Urothelium cell line (cell line): Measurements from ENCODE around the gene TSKS.
"Not testable (repeated sequence)": the region's sequence is repeated elsewhere in the genome, so short reads cannot be mapped to it uniquely, and the experiment has no call there.

Experiments used
- DNase-seq: peaks from one replicate; pipeline ENCODE4 v3.0.0; 2011; ENCODE audit warnings: low spot score, mixed read lengths
- FAIRE-seq: peaks from 2 replicates; lab custom pipeline; 2011; peaks lifted over from hg19 to GRCh38; lab: Jason Lieb, UNC

The TSKS gene

DNA sequence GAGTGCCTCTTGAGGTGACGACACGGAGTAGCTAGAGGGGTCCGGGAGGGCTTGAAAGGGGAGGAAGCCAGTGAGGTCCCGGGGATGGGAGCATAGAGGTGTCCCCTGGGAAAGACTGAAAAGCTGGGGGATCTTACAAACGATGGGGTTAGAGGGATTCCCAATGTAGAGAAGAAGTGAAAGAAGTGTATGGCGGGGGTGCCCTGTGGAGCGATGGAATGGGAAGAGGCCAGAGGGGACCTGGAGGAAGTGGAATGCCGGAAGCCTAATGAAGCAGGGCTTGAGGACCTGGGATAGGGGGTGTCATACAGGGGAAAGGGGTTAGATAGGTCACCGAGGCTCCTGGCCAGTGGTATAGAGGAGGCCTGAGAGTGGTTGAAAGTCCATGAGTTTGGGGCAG, 4.3 kb upstream of the TSKS start:
- DNase-seq (no peak), FAIRE-seq (no peak)

DNA sequence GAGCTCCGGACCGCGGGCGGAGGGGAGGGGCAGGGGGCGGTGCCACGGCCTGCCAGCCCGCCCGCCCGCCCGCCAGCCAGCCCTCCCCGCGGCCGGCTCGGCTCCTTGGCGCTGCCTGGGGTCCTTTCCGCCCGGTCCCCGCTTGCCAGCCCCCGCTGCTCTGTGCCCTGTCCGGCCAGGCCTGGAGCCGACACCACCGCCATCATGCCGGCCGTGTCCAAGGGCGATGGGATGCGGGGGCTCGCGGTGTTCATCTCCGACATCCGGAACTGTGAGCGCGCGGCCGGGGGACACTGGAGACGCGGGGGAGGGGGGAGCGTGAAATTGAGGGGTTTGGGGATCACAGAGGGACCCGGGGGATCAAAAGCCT, 3.8 kb upstream of the TSKS start, which contains the start of gene AP2A1:
Gene AP2A1, plus strand, starts transcription at position 72 of the 370 bp plus-strand sequence. Its CDS starts 133 bp downstream, at position 205.
- DNase-seq (no peak), FAIRE-seq (no peak)

DNA sequence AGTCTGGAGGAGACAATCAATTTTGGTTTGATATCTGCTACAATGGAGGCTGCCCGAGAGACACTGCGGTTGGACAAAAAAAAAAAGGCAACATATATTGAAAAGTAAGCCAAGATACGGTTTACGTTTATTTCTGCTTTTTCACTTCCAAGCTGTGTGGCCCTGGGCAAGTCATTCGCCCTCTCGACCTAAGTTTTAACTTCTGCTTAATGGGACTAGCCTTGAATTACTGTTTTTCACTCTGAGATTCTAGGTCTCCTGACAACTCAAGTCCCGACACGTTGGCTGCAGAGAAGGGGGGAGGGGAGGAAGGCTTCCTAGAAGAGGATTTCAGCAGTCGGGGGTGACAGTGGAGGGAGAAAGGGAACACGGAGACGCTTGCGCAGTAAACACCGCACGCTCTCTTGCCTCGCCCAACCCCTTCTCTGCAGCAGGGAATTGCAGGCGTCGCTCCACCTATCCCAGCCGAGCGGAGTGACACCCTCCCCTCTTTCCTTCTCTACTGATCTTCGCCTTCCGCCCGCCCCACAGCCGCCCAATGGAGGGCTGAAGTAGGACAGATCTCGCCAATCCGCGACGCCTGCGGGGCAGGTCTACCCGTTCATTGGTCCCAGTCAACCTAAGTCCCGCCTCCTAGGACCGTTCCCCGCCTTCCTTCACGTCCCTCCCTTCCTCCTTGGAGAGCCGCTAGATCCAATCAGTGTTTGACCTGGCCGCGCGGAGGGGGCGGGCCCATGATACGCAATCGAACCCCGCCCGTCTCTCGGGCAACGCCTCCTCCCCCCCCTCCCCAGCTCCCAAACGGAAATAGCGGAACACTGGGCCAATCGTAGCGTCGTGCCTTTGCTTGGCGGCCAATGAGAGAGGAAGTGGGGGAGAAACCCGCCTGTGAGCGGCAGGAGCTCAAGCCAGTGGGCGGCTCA, 3.2 kb upstream of the TSKS start:
- FAIRE-seq (peak; percentile 37), DNase-seq (peak; percentile 100)

DNA sequence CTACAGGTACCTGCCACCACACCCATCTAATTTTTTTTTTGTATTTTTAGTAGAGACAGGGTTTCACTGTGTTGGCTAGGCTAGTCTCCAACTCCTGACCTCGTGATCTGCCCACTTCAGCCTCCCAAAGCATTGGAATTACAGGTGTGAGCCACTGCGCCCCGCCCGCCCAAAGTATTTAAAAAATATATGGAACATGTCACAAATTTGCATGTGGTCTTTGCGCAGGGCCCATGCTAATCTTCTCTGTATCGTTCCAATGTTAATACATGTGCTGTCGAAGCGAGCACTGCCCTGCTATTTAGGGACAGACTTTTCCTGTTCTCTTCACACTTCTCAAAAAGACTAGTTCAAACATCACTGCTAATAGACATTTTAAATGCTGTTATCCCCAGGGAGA, 1.2 kb upstream of the TSKS start:
- FAIRE-seq, result no peak
- DNase-seq, result no peak

DNA sequence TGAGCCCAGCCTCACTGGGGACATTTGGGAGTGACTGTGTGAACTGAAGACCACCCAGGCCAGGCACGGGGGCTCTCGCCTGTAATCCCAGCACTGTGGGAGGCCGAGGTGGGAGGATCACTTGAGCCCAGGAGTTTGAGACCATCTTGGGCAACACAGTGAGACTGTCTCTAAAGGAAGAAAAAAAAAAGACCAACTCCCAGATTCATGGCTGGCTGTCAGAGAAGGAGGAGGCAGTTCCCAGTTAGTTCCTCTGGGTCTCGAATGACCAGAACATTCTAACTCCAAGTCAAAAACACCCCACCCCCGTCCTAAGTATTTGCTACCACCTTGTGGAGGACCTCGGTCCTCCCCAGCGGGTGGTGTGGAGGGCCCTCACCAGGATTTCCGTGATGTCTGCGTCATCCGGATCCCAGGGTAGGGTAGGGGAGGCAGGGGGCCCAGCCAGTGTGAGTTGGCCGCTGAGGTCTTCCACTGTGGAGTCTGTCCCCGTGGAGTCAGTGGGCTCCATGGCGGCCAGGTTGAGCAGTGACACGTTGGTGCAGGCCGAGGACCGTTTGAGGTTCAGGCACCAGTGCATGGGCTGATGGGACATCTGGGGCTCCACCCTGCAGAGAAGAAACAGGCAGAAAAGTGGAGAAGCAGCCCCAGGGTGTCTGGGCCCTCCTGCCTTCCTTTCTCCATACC, 1.3 kb downstream of the TSKS start:
- FAIRE-seq (no peak), DNase-seq (no peak)

DNA sequence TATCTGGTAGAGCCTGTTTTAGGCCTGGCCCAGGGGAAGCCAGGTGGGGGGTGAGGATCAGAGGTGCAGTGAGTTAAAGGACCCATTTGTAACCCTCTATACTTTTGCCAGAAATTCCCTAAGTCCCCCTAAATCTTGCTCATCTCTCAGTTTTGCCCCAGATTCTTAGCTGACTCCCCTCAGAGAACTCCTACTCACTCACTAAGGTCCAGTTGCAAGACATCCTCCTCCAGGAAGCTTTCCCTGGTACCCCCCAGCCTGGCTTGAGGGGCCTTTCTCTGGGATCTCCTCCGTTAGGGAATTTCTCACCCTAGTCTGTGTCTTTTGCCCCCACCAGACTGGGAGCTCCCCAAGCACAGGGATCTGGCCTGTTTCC, 1.9 kb downstream of the TSKS start:
- FAIRE-seq, result no peak

DNA sequence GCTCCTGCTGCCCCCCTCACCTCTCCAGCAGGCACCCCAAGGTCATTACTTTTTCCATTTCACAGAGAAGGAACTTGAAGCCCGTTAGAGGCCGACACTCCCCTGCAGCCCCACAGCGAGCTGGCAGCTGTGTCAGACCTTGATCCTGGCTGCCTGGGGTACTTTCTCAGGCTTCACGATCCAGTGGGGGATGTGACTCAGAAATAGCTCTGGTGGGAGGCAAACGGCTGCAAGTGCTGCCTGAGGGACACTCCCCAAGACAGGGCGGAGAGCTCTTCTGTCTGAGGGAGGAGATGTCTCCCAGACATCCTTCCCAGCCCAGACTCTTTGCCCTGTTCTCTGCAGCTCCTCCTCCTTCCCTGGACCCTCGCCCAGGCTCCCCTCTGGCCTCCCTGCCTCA, 4.8 kb downstream of the TSKS start:
- DNase-seq, result peak; percentile 65
- no peak for FAIRE-seq

More for the DNA sequence above, 1.9 kb downstream of the TSKS start:
- no peak for DNase-seq

DNA sequence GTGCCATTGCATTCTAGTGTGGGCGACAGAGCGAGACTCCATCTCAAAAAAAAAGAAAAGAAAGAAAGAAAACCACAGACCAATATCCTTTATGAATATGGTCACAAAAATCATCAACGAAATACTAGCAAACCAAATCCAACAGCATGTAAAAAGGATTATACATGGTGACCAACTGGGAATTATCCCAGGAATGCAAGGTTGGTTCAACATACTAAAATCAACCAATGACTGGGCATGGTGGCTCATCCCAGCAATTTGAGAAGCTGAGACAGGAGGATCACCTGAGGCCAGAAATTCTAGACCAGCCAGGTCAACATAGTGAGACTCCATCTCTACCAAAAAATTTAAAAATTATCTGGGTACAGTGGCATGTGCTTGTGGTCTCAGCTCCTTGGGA, 7.2 kb downstream of the TSKS start:
- FAIRE-seq, result no peak
- DNase-seq, result no peak

DNA sequence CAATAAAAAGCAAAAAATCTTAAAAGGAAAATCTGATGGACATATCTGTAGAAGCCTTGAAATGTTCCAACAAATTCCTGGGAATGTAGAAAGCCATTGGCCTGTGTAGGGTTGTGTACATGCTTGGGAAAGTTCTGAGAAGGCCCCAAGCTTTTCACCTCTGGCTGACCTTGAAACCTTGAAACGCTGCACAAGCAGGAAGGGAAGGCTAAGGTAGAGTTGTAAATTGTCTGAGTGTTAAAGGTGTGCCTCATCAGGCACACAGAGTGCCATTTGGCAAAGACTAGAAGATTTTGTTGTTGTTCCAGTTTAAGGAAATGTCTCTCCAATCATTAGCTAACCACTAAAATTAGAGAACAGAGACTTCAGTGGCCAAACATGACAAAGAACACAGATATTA, 10.4 kb downstream of the TSKS start:
- FAIRE-seq (no peak), DNase-seq (no peak)

DNA sequence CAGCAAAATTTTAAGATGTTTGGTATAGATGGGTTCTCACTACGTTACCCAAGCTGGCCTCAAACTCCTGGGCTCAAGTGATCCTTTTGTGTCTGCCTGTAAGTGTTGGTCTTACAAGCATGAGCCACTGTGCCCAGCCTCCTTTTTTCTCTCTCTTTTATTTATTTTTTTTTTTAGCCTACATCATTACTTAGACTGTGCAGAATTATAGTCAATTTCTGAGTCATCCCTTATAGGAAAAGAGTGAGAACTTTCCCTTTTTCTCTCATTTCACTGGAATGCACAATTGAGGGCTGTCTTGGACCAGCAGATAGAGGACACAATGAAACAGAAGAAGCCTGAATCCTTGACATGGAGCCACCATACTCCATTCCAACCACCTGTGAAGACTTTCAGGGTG, 13.3 kb downstream of the TSKS start:
- DNase-seq (no peak), FAIRE-seq (no peak)

DNA sequence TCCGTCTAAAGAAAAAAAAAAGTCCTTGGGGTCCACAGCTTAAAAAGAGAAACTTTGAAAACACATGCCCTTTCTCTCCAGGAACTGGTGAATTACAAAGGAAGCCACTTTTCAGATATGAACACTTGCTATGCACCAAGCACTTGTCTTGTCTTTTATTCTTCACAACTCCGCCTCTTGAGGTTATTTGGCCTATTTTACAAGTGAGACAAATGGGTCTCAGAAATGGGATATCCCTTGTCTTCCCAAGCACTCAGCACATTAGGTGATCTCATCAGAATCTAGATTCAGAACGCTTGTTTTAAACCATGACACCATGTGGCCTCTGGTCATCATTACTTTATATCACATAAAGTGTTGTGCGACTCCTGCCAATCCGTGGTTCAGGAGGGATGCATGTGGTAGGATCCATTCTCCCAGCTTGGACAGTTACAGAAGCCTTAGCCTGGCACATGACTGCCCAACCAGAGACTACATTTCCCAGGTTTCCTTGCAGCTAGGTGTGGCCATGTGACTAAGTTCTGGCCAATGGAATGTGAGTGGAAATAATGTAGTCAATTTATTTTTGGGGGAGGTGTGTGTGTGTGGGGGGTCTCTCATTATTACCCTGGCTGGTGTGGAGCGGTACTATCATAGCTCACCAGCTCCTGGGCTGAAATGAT, 13.9 kb downstream of the TSKS start:
- FAIRE-seq (no peak), DNase-seq (no peak)

DNA sequence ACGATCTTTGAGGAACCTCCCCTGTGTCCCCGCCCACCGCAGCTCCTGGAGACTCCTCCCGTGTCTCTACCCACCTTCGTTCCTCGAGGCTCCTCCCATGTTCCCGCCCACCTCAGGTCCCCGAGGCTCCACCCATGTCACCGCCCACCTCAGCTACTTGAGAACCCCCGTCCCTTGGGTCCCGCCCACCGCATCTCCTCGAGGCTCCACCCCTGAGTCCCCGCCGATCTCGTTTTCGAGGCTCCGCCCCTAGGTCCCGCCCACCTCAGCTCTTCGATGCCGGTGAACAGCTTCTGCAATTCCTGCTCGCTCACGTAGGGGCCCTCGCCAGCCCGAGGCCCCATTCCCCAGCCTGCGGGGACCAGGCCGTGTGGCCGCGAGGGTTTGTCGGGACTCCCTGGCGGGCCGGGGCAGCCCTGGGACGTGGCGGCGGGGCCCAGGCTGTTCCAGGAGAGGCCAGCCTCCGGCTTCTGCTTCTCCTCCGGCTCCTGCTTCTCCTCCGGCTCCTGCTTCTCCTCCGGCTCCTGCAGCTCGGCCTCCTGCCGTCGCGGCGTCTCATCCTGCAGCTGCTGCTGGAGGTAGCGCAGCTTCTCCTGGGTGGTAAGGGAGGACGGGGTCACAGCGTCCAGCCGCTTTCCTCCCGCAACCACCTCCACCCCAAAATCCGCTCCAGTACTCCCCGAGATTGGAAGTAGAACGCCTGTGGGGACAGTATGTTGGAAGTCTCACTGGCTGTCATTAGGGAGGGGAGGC, 16.7 kb downstream of the TSKS start:
- FAIRE-seq (no peak), DNase-seq (peak; percentile 21)

DNA sequence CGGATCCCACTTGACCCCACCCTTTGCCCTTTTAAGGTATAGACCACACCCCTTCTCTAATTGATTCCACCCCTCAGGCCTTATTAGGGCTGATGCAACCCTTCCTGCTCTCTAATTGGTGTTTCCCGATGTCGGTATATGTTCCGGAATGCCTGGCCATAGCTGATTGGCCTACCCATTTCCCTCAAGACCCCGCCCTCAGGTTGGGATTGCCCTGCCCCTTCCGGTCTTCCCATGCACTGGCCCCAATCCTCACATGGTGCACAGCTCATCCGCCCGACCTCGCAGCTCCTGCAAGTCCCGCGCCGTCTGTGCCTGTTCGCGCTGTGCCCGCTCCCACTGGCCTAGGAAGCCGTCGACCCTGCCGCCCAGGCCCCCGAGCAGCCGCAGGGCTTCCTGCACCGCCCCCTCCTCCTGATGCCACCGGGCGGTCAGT, 18.1 kb downstream of the TSKS start:
- DNase-seq (no peak), FAIRE-seq (no peak)

DNA sequence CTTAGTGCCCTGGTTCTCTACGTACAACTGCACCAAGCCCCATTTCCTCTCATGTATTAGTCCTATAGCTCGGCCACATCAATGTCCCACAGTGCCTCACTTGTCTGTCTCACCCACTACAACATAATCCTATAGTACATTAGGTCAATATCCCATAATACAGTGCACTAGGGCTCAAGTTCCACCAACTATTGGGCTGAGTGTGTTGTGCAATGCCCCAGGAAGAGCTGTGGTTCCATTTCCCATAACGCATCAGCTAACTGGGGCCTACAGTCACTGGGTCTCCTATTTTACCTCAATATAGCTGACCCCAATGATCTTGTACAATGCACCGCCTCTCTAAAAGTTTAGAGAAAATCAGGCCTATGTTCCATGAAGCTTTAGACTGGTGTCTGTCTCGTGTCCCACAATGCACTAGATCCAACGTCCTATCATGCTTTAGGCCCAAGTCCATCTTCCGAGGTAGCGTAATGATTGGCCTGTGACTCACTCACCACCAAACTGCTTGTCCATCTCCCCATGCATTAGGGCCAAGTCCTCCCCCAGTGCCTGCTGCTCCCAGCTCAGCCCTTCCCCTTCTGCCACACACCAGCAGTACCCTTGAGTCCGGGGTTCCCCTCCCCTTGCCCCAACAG, 21.8 kb downstream of the TSKS start:
- DNase-seq, result no peak
- no peak for FAIRE-seq

DNA sequence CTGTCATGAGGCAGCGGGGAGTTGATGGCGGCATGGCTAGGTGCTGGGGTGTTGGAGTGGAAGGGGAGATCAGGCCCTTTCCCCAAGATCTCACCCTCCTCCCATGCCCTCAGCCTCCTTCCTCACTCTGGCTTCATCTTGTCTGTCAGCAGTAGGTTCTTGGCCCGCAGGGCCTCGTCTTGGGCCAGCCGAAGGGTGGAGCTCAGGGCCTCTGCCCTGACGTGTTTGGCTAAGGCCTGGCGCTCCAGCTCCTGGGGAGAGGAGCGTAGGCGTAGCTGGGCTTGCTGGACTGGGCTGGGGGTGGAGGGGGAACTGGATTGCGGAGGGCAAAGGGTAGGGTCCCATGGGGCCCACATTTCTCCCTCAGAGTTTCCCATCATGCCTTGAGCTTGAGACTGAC, 23.2 kb downstream of the TSKS start:
- DNase-seq (no peak), FAIRE-seq (no peak)

DNA sequence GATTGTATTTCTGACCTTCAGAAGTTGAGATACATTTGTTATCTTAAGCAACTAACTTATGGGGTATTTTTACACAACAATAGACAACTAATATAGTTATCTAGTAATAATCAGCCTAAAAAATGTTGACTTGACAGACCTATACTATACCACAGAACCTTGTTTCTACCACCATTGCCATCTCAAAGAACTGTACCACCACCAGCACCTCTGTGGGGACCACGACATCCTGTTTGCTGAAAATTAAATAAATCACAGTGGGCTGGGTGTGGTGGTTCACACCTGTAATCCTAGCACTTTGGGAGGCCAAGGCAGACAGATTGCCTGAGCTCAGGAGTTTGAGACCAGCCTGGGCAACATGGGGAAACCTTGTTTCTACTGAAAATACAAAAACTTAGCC, 24.0 kb downstream of the TSKS start:
- DNase-seq (no peak), FAIRE-seq (no peak)

DNA sequence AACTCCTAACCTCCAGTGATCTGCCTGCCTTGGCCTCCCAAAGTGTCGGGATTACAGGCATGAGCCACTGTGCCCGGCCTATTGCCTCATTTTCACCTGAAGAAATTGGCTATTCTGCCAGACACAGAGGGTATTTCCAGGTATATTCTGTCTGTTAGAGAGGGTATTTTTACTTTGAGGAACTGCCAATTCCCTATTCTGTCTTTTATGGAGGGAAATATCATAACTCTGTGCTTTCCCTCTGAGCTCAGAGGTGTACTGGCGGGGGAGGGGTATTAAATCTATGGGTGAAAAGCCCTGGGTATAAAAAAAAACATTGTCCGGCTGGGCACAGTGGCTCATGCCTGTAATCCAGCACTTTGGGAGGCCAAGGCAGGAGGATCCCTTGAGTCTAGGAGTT, 24.8 kb downstream of the TSKS start:
- FAIRE-seq, result no peak

DNA sequence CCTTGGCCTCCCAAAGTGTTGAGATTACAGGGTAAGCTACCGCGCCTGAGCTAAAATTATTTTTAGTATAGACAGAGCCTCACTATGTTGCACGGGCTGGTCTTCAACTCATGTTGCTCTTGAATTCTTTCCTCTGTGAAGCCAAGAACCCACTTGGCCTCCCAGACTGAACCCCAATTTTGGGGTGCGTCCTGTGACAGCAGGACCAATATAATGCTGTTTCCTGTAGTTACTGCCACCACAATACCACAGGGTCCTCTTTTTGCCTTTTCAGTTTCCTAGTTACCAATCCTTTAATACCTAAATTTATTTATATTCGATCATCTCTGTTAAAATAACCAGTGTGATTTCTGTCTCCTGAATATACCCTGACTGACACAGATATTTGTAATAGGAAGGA, 32.9 kb downstream of the TSKS start:
- DNase-seq (no peak), FAIRE-seq (no peak)

More for the DNA sequence above, 24.8 kb downstream of the TSKS start:
- DNase-seq, result no peak

DNA sequence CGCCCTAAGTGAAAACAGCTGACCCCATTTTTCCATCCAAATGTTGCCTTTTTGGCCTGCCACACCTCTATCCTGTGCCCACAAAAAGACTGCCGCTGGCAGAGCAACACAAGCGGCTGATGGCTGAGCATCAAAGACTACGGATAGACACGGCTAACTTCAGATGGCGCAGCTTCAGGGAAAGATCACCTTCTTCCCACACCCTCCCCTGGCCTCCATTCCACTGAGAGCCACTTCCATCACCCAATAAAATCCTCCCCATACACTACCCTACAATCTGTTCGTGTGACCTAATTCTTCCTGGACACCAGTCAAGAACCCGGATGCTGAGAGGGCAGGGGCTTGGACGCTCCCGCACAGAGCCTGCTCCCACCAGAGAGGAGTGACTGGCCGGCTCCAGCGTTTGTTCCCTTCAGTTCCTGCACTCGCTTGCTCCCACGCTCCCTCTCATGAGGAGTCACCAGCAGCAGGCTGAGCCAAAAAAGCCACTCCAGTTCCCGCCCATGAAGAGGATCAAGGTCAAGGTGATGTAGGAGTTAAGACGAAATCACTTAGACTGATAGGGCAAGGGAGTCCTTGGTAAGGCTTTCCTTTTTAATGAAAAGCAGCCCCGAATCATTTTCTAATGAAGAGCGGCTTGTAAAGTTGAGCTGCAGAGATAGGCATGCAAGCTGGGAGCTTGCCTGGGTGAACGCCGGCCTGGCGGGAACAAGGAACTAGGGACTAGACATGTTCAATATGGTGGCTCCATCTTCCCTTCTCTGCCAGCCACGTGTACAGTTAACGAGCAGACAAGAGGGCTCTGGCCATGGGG, 35.7 kb downstream of the TSKS start:
- DNase-seq (no peak), FAIRE-seq (no peak)

DNA sequence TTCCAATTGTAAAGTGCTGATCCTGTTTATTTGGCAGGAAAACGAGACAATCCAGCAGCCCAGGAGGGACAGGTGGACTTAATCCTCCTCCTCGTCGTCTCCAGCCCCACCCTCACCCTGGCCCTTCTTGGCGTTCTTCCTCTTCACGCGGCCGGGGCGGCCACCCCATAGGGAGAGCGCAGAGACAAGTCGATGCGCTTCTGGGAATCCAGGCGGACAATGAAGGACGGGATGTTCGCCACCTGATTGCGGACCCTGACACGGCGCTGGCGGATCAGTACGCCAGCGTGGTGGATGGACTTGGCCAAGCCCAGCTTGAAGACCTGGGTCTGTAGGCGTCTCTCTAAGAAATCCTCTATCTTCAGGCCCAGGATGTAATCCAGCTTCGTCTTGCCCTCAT, 43.7 kb downstream of the TSKS start:
- not testable (repeated sequence) for DNase-seq, FAIRE-seq
